ENCODE data around the gene TCEAL9. TPM values are rescaled to one million over a fixed set of nuclear protein-coding genes. Genes with fewer than 3 reads are reported as not detected.
"Not testable (repeated sequence)": the region's sequence is repeated elsewhere in the genome, so short reads cannot be mapped to it uniquely, and the experiment has no call there.

The TCEAL9 gene
- total RNA-seq, 4 donors from 2014 or later, result 52.9 to 86.7 (median 78.3) TPM

DNA sequence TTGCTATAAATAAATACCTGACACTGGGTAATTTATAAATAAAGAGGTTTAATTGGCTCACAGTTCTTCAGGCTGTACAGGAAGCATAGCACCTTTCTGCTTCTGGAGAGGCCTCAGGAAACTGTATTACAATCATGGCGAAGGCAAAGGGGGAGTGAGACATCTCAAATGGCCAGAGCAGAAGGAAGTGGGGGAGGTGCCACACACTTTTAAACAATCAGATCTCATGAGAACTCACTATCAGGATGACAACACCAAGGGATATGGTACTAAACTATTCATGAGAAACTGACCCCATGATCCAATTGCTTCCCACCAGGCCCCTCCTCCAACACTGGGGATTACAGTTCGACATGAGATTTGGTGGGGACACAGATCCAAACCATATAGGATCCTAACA, 11.7 kb upstream of the TCEAL9 start:
- WGBS, 2 donors (ENCODE audit: low coverage in 1 of 2), result 40 to 50% methylated on average over 1 of the region's 2 CpGs
- H3K4me3 ChIP-seq, result no peak overlapping the region
- H3K36me3 ChIP-seq, result no peaks in the 10 kb centered on the region
- peaks cover 8% of the 10 kb centered on the region for H3K27me3 ChIP-seq
- no peaks in the 10 kb centered on the region for H3K4me1 ChIP-seq
- H3K27ac ChIP-seq, result no peak overlapping the region
- H3K9me3 ChIP-seq, result no peaks in the 10 kb centered on the region
- no peak for ATAC-seq
- TF ChIP-seq POLR2AphosphoS5 (IDR thresholded peaks at IDR 0.05) (no peak), EP300 (IDR thresholded peaks at IDR 0.05) (no peak), POLR2A (IDR thresholded peaks at IDR 0.05) (no peak)
- TF ChIP-seq, protein P1, sequence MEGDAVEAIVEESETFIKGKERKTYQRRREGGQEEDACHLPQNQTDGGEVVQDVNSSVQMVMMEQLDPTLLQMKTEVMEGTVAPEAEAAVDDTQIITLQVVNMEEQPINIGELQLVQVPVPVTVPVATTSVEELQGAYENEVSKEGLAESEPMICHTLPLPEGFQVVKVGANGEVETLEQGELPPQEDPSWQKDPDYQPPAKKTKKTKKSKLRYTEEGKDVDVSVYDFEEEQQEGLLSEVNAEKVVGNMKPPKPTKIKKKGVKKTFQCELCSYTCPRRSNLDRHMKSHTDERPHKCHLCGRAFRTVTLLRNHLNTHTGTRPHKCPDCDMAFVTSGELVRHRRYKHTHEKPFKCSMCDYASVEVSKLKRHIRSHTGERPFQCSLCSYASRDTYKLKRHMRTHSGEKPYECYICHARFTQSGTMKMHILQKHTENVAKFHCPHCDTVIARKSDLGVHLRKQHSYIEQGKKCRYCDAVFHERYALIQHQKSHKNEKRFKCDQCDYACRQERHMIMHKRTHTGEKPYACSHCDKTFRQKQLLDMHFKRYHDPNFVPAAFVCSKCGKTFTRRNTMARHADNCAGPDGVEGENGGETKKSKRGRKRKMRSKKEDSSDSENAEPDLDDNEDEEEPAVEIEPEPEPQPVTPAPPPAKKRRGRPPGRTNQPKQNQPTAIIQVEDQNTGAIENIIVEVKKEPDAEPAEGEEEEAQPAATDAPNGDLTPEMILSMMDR (IDR thresholded peaks at IDR 0.05), result no peak

DNA sequence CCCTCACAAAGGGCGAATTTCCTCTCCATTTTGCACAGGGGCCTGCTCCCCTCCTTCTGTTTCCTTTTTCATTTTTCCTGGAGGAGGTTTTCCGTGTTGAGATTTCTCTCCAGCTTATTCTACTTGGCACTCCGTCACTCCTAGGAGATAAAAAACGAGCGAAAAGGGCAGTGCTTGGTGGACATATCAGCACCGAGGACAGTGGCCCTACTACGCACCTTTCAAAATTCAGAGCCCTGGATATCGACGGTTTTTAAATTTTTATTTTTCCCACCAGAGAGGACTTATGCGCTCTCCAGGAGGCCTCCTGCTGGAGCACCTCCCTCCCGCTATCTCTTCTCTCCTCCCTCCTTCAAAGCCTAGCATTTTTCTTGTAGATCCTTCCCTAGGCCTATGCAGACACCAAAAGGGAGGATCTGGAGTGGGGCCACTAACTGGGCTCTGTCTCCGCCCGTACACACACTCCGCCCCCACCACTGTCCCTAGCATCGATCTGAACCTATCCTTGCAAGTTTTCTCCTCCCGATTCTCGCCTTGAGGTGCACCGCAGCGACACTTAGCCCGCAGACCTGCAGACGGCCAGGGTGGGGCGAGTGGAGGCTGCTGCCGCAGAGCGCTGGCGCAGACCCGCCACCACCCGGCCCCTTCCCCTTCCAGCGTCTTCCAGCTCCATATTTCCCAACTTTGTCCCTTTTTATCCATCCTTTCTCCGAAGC, 8.5 kb upstream of the TCEAL9 start:
- no peaks in the 10 kb centered on the region for H3K36me3 ChIP-seq
- 31 to 35% methylated on average over 6 to 20 of the region's 29 CpGs for WGBS, 2 donors (ENCODE audit: low coverage in 1 of 2)
- H3K4me1 ChIP-seq, result no peaks in the 10 kb centered on the region
- no peaks in the 10 kb centered on the region for H3K9me3 ChIP-seq
- H3K27ac ChIP-seq, result no peak overlapping the region
- ATAC-seq, result no peak
- H3K4me3 ChIP-seq, result no peak overlapping the region
- no peak for TF ChIP-seq POLR2AphosphoS5 (IDR thresholded peaks at IDR 0.05)
- TF ChIP-seq, protein P1 (IDR thresholded peaks at IDR 0.05), result no peak
- no peak for TF ChIP-seq POLR2A (IDR thresholded peaks at IDR 0.05)
- no peak for TF ChIP-seq EP300 (IDR thresholded peaks at IDR 0.05)
- H3K27me3 ChIP-seq, result peaks cover 8% of the 10 kb centered on the region

DNA sequence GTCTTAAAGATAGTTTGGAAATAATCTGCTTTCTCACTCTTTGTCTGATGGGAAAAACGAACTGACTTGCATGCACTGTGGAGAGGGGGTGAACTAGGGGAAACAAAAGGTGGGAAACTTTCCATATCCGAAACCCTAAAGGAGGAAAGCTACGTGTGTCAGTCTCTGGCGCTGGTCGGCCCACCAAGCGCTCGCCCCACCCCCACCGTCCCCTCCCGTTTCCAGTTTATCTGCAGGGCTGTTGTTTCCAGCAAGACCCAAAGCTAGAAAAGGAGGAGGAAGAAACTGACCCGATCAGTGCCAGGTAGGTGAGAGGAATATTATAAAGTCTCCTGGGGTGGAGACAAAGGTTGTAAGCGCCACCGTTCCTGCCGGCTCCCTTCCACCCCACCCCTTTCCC, 552 bp downstream of the TCEAL9 start:
- WGBS, 2 donors (ENCODE audit: low coverage in 1 of 2), result 6 to 44% methylated on average over 3 to 5 of the region's 13 CpGs
- Histone ChIP-seq H3K27ac (peak overlapping the region; percentile 89 to 96 (median 91)), H3K9me3 (no peaks in the 10 kb centered on the region), H3K4me3 (peak overlapping the region; percentile 67 to 100), H3K27me3 (no peaks in the 10 kb centered on the region), H3K36me3 (no peaks in the 10 kb centered on the region), H3K4me1 (peaks cover 0 to 6% (median 0%) of the 10 kb centered on the region in 3 donors)
- peak; percentile 54 for ATAC-seq
- TF ChIP-seq, protein P1 (IDR thresholded peaks at IDR 0.05), result no peak
- TF ChIP-seq POLR2AphosphoS5 (IDR thresholded peaks at IDR 0.05) (no peak), EP300 (IDR thresholded peaks at IDR 0.05) (no peak), POLR2A (IDR thresholded peaks at IDR 0.05) (no peak)

DNA sequence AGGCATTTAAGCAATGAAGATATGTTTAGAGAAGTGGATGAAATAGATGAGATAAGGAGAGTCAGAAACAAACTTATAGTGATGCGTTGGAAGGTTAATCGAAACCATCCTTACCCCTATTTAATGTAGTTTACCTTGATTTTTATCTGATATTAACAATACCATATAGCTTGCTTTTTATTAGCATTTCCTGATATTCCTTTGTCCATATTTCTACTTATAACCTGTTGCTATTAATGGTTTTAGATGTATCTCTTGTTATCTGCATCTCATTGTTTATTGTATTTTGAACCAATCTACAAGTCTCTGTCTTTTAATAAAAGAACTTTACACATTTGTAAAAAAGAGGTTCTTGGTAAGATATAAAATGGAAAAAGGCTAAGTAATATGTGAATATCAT, 1.6 kb downstream of the TCEAL9 start:
- Histone ChIP-seq H3K4me3 (peak overlapping the region in 1 of 2 donors; percentile 67), H3K27me3 (no peaks in the 10 kb centered on the region), H3K36me3 (no peaks in the 10 kb centered on the region), H3K27ac (no peak overlapping the region), H3K9me3 (no peaks in the 10 kb centered on the region), H3K4me1 (peaks cover 0 to 6% (median 0%) of the 10 kb centered on the region in 3 donors)
- ATAC-seq, result no peak
- TF ChIP-seq EP300 (IDR thresholded peaks at IDR 0.05), result no peak
- TF ChIP-seq, protein P1 (IDR thresholded peaks at IDR 0.05), result no peak
- 76 to 100% methylated on average over 2 of the region's 2 CpGs for WGBS, 2 donors (ENCODE audit: low coverage in 1 of 2)

DNA sequence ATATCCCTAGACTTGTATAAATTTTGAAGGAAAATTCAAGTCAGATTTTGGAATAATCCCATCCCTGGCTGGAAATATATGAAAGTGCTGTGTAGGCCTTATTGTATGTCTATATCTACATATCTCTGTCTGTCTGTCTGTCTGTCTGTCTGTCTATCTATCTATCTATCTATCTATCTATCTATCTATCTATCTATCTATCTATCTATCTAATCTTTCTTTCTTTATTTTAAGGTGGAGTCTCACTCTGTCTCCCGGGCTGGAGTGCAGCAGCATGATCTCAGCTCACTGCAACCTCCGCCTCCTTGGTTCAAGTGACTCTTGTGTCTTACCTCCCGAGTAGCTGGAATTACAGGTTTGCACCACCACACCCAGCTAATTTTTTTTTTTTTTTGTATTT, 3.3 kb downstream of the TCEAL9 start:
- not testable (repeated sequence) for H3K27ac ChIP-seq, H3K9me3 ChIP-seq, ATAC-seq, H3K4me1 ChIP-seq, H3K4me3 ChIP-seq, H3K36me3 ChIP-seq, H3K27me3 ChIP-seq
- WGBS, 2 donors (ENCODE audit: low coverage in 1 of 2), result 83 to 94% methylated on average over 2 to 3 of the region's 3 CpGs

Data from gastroesophageal sphincter (tissue), 4 donors.